ENCODE measurements around the gene NPDC1. TPM values are rescaled to one million over a fixed set of nuclear protein-coding genes. Genes with fewer than 3 reads are reported as not detected.

NPDC1 gene
- total RNA-seq, 4 donors from 2014 or later, result 25.2 to 221 (median 59.2) TPM

GRCh38 chr9:136996361-136997292 lies 49.4 kb downstream of the NPDC1 start, which contains the start of gene CLIC3:
Gene CLIC3, minus strand, starts transcription at chr9:136996568. Its CDS starts 25 bp downstream, at chr9:136996543.
- no peak for DNase-seq
- Histone ChIP-seq H3K4me3 (no peak within 1 kb of the TSS), H3K27ac (no peak within 1 kb of the TSS), H3K36me3 (no peaks in the 10 kb centered on the region), H3K9me3 (no peaks in the 10 kb centered on the region), H3K27me3 (no peaks in the 10 kb centered on the region), H3K4me1 (peaks cover 0 to 19% of the 10 kb centered on the region in 2 donors)
- intact Hi-C loops (cut with DNase I; ENCODE audit: low total_unique reads), result no loop called here
- no peak for TF ChIP-seq POLR2A (IDR thresholded peaks at IDR 0.05)
- TF ChIP-seq CTCF (IDR thresholded peaks at IDR 0.05), result no peak

- Histone ChIP-seq H3K27me3 (no peaks in the 10 kb centered on the region), H3K27ac (no peak overlapping the region), H3K4me3 (no peak overlapping the region), H3K9me3 (no peaks in the 10 kb centered on the region), H3K4me1 (peaks cover 0 to 19% of the 10 kb centered on the region in 2 donors), H3K36me3 (no peaks in the 10 kb centered on the region)
- no peak for TF ChIP-seq CTCF (IDR thresholded peaks at IDR 0.05)
- no peak for TF ChIP-seq POLR2A (IDR thresholded peaks at IDR 0.05)
- DNase-seq, result no peak
- intact Hi-C loops (cut with DNase I; ENCODE audit: low total_unique reads), result no loop called here
These were observed 50.1 kb downstream of the NPDC1 start for GRCh38 chr9:136995772-136996311.

- H3K27me3 ChIP-seq, result no peaks in the 10 kb centered on the region
- H3K4me1 ChIP-seq, result peaks cover 0 to 19% of the 10 kb centered on the region in 2 donors
- H3K9me3 ChIP-seq, result no peaks in the 10 kb centered on the region
- H3K4me3 ChIP-seq, result no peak overlapping the region
- no peak for TF ChIP-seq POLR2A (IDR thresholded peaks at IDR 0.05)
- no peak for TF ChIP-seq CTCF (IDR thresholded peaks at IDR 0.05)
- H3K27ac ChIP-seq, result no peak overlapping the region
- intact Hi-C loops (cut with DNase I; ENCODE audit: low total_unique reads), result no loop called here
- no peaks in the 10 kb centered on the region for H3K36me3 ChIP-seq
- no peak for DNase-seq
These were observed 50.6 kb downstream of the NPDC1 start for GRCh38 chr9:136995362-136995761.

- peaks cover 0 to 19% of the 10 kb centered on the region in 2 donors for H3K4me1 ChIP-seq
- no peaks in the 10 kb centered on the region for H3K9me3 ChIP-seq
- no peaks in the 10 kb centered on the region for H3K36me3 ChIP-seq
- no peak overlapping the region for H3K27ac ChIP-seq
- no peak overlapping the region for H3K4me3 ChIP-seq
- intact Hi-C loops (cut with DNase I; ENCODE audit: low total_unique reads), result no loop called here
- no peak for DNase-seq
- H3K27me3 ChIP-seq, result no peaks in the 10 kb centered on the region
- TF ChIP-seq POLR2A (IDR thresholded peaks at IDR 0.05) (no peak), CTCF (IDR thresholded peaks at IDR 0.05) (no peak)
These were observed 51.1 kb downstream of the NPDC1 start for GRCh38 chr9:136994888-136995230.
